ENCODE data around the gene CHD3.

Gene CHD3

GRCh38 chr17:7842380-7843256 lies 46.0 kb upstream of the CHD3 start (continued):
- TF ChIP-seq ZSCAN18 (tag by site-specific recombination; IDR thresholded peaks at IDR 0.05) (no peak), PRDM4 (tag by site-specific recombination; IDR thresholded peaks at IDR 0.05) (no peak), ZNF639 (tag by site-specific recombination; IDR thresholded peaks at IDR 0.05) (peak; percentile 64; the same call in 1 of the 2 replicates), ZNF184 (tag by site-specific recombination; IDR thresholded peaks at IDR 0.05) (no peak), ZNF658 (tag by site-specific recombination; IDR thresholded peaks at IDR 0.05) (no peak), ZNF548 (tag by site-specific recombination; IDR thresholded peaks at IDR 0.05) (no peak), ZNF549 (tag by site-specific recombination; IDR thresholded peaks at IDR 0.05) (no peak), ZNF18 (tag by site-specific recombination; IDR thresholded peaks at IDR 0.05) (no peak), ZBTB26 (tag by site-specific recombination; optimal IDR thresholded peaks at IDR 0.05) (peak; percentile 76), PRDM1 (tag by site-specific recombination; IDR thresholded peaks at IDR 0.05) (peak; percentile 87), MEIS1 (CRISPR knock-in tag; IDR thresholded peaks at IDR 0.05; ENCODE audit: borderline replicate concordance) (no peak), GLI2 (tag by site-specific recombination; IDR thresholded peaks at IDR 0.05; ENCODE audit: borderline replicate concordance, low read depth) (no peak), ZNF302 (tag by site-specific recombination; IDR thresholded peaks at IDR 0.05; ENCODE audit: low read depth) (no peak)

- Histone ChIP-seq H3K36me3 (ENCODE audit: control insufficient read depth in 2 of 2, insufficient read depth in 1 of 2, low read length in 2 of 2) (peaks cover 9 to 31% of the 10 kb centered on the region in 2 experiments), H3K4me3 (ENCODE audit: low read depth, low read length) (peak overlapping the region; percentile 70), H3K9me3 (ENCODE audit: control insufficient read depth, insufficient read depth, low read depth, low read length) (no peaks in the 10 kb centered on the region), H3K27ac (ENCODE audit: extremely low read depth, low read depth, low read length) (peak overlapping the region; percentile 96), H3K4me1 (ENCODE audit: control insufficient read depth, insufficient read depth, low read length) (peaks cover 20% of the 10 kb centered on the region)
- ChIA-PET POLR2A (interaction anchor here (1.0 to 7.7 kb wide), 6 partner anchors 9 to 175 kb away, joined by 3 to 110 read pairs (median 4); partner anchors contain the start of genes CNTROB, CYB5D1, KDM6B and NAA38), CTCF (interaction anchor here (0.8 to 1.1 kb wide), 2 partner anchors 8 to 100 kb away, joined by 4 to 5 read pairs; no protein-coding TSS in a partner anchor)
- no peak for TF ChIP-seq ZNF350 (tag by site-specific recombination; IDR thresholded peaks at IDR 0.05)
- TF ChIP-seq SCRT2 (tag by site-specific recombination; IDR thresholded peaks at IDR 0.05) = 0 out of 2 replicates have a peak, but pooled peaks have one; percentile 29
- peak; percentile 1; the same call in 1 of the 2 replicates for TF ChIP-seq HIC1 (tag by site-specific recombination; IDR thresholded peaks at IDR 0.05)
Measured at GRCh38 chr17:7843257-7843535, 45.4 kb upstream of the CHD3 start.
